GM06990 (cell line): ENCODE measurements around the gene PDE11A.

ENCODE experiments used
- DNase-seq: peaks from one replicate; pipeline ENCODE4 v3.0.0-alpha.2; 2011; ENCODE audit not compliant: insufficient read length; ENCODE audit errors: extremely low read depth
- H3K27me3 ChIP-seq: replicated peaks from 2 replicates; pipeline ENCODE4 v1.6.0; 2011; ENCODE audit warnings: low read length; ENCODE audit not compliant: control insufficient read depth, insufficient read depth
- H3K36me3 ChIP-seq: 2 replicates; pipeline ENCODE4 v1.5.1; 2011; ENCODE audit warnings: low read length; ENCODE audit not compliant: control insufficient read depth, insufficient read depth
- H3K4me3 ChIP-seq: replicated peaks from 2 replicates; pipeline ENCODE4 v1.5.1; 2011; ENCODE audit warnings: low read depth, mild to moderate bottlenecking, control low read depth, low read length
- TF ChIP-seq, protein P1 (sequence below): IDR thresholded peaks from 2 replicates; pipeline ENCODE4 v1.5.1; 2011; ENCODE audit warnings: low read length, control low read depth, mild to moderate bottlenecking, inconsistent platforms; ENCODE audit not compliant: insufficient read depth, poor library complexity, severe bottlenecking

The PDE11A gene

DNA sequence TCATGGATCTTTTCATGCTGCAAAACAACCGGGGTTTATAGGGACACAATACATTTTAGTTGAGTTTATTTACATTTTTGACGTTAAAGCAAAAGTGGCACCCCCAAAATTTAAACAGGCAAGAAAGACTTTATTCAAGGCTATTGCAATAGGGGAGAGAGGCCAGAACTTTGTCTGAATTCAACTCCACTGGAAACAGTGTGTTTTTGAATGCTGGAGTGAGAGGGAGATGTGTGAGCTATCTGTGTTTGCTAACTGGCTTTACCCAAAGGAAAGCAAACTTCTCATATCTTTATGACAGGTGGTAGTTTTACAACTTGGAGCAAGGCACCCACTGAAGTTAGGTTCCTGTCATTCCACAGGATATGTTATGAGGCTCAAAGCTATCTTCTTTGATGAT, 472.6 kb downstream of the PDE11A start:
- TF ChIP-seq, protein P1, sequence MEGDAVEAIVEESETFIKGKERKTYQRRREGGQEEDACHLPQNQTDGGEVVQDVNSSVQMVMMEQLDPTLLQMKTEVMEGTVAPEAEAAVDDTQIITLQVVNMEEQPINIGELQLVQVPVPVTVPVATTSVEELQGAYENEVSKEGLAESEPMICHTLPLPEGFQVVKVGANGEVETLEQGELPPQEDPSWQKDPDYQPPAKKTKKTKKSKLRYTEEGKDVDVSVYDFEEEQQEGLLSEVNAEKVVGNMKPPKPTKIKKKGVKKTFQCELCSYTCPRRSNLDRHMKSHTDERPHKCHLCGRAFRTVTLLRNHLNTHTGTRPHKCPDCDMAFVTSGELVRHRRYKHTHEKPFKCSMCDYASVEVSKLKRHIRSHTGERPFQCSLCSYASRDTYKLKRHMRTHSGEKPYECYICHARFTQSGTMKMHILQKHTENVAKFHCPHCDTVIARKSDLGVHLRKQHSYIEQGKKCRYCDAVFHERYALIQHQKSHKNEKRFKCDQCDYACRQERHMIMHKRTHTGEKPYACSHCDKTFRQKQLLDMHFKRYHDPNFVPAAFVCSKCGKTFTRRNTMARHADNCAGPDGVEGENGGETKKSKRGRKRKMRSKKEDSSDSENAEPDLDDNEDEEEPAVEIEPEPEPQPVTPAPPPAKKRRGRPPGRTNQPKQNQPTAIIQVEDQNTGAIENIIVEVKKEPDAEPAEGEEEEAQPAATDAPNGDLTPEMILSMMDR: no peak
- DNase-seq: no peak
- Histone ChIP-seq H3K27me3 (no peaks in the 10 kb centered on the region; the same call in 1 of the 2 replicates), H3K36me3 (no peaks in the 10 kb centered on the region), H3K4me3 (no peak overlapping the region)

DNA sequence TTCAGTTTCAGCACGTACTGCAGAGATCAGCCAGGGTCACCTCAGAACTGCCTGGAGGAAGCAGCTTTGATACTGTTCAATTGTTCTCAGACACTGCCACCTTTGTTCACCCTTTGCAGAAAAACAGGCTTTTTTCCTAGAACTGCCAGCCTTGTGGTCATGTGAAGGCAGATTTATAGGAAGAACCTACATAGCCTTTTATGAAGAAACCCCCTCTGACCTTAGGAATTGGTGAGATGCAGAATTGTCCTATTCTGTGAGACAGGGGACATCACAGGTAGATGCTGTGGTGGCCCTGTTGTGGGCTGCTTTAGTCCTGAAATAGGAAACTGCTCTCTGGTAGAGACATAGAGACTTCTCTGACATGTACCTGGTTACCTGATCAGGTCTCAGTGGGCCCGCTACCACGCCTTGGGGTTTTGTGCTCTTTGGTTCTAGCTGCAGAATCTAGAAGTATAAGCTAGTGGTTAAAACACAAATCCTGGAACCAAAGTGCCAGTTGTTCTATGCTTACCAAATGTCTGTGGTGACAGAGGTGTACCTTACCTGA, 473.4 kb downstream of the PDE11A start:
- Histone ChIP-seq H3K36me3 (no peaks in the 10 kb centered on the region), H3K27me3 (no peaks in the 10 kb centered on the region; the same call in 1 of the 2 replicates), H3K4me3 (no peak overlapping the region)
- no peak for DNase-seq
- TF ChIP-seq, protein P1: no peak

DNA sequence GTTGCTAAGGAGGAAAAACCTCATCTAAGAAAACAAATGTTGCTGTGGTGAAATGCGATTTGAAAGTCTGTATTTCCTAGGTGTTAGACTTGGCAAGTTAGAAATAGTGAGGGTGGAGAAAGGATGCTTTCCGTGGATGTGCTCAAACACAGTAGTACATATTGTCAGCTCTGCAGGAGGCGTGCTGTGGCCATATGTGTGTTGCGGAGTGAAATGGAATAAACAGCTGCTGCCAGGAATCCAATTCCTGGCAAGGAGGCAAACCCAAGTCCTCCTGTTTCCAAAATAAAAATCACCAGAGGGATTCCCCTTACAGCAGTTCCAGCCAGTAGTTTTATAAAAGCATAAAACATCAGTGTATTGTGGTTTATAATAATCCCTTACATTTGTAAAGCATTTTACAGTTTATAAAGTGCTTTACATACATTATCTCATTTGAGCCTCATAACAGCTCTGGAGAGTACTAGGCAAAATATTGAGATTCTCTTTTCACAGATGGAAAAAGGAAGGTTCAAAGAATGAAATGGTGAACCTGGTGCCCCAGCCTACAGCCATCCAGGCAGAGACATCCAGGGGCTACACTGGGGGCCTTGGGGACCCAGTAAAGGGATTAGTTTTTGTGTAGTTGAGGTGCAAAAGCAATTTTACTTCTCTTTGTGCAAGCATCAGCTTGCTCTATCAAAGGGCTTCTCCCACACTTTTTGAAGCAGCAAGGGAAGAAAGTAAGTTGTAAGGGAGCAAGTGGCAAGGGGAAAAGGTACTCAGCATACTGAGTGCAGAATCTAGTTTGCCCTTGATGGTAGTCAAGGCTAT, 474.0 kb downstream of the PDE11A start:
- Histone ChIP-seq H3K36me3 (no peaks in the 10 kb centered on the region), H3K4me3 (no peak overlapping the region), H3K27me3 (no peaks in the 10 kb centered on the region; the same call in 1 of the 2 replicates)
- TF ChIP-seq, protein P1: no peak
- DNase-seq: no peak

DNA sequence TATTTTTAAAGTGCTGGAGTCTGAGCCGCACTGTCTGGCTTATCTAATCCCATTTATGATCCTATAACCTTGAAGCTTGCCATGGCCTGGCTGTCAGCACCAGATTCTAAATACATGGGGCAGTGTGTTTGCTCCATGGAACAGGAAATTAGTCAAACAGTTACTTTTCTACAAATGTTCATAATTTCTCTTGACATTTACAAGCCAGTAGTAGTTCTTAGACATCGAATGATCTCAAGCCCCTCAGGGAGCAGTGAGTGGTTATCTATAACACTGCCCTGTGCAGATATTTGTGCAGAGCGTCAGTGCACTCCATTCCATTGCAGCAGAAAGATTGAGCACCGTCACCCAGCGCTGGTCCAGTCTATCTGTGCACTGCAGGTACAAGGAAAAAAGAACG, 474.8 kb downstream of the PDE11A start:
- H3K27me3 ChIP-seq: no peaks in the 10 kb centered on the region; the same call in 1 of the 2 replicates
- H3K4me3 ChIP-seq: no peak overlapping the region
- no peak for DNase-seq
- TF ChIP-seq, protein P1: no peak
- H3K36me3 ChIP-seq: no peaks in the 10 kb centered on the region

DNA sequence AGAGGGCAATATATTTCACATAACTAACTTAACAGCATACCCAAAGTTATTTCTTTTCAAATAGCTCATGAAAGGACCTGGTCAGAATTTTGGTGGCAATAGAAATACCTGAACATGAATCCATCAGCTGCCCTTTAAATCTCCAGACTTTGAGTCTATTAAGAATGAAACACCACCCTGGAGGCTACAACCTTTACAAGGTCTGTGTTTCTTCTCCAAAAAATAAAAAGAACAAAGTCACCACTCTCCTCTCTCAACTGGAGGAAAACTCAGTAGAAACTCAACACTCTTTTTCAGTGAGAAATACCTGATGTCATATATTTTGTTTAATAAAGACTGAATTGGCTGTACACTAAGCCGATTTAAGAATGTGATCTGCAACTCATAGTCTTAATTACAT, 475.7 kb downstream of the PDE11A start:
- Histone ChIP-seq H3K36me3 (no peaks in the 10 kb centered on the region), H3K27me3 (no peaks in the 10 kb centered on the region; the same call in 1 of the 2 replicates), H3K4me3 (no peak overlapping the region)
- no peak for DNase-seq
- TF ChIP-seq, protein P1: no peak
